NK-92 (cell line): ENCODE data around the gene NTN4.
"Not testable (repeated sequence)": the region's sequence is repeated elsewhere in the genome, so short reads cannot be mapped to it uniquely, and the experiment has no call there.

Experiments used
- DNase-seq: peaks from one replicate; lab custom pipeline; 2025; ENCODE audit not compliant: unreplicated experiment; lab: John Stamatoyannopoulos, UW

NTN4 gene

GRCh38 chr12:95756362-95756761 is 34.2 kb downstream of the NTN4 start:
- no peak for DNase-seq

- no peak for DNase-seq
Measured at GRCh38 chr12:95755261-95755865, 35.2 kb downstream of the NTN4 start.

GRCh38 chr12:95746062-95746461 is 44.5 kb downstream of the NTN4 start:
- DNase-seq = not testable (repeated sequence)

GRCh38 chr12:95742586-95742985 is 48.0 kb downstream of the NTN4 start:
- DNase-seq = no peak

GRCh38 chr12:95741635-95742034 is 48.9 kb downstream of the NTN4 start:
- DNase-seq = no peak

GRCh38 chr12:95740751-95741150 is 49.8 kb downstream of the NTN4 start:
- no peak for DNase-seq

GRCh38 chr12:95739561-95740313 is 50.8 kb downstream of the NTN4 start:
- DNase-seq = no peak

- DNase-seq = no peak
Measured at GRCh38 chr12:95738024-95738611, 52.4 kb downstream of the NTN4 start.

- no peak for DNase-seq
Measured at GRCh38 chr12:95736631-95737030, 53.9 kb downstream of the NTN4 start.

GRCh38 chr12:95735728-95736127 is 54.8 kb downstream of the NTN4 start:
- not testable (repeated sequence) for DNase-seq

GRCh38 chr12:95733141-95733825 is 57.3 kb downstream of the NTN4 start:
- DNase-seq = no peak

GRCh38 chr12:95731519-95731958 is 59.0 kb downstream of the NTN4 start:
- no peak for DNase-seq

- no peak for DNase-seq
Measured at GRCh38 chr12:95730457-95730856, 60.1 kb downstream of the NTN4 start.

- DNase-seq = no peak
Measured at GRCh38 chr12:95726903-95727302, 63.7 kb downstream of the NTN4 start.

GRCh38 chr12:95724767-95725166 is 65.8 kb downstream of the NTN4 start:
- no peak for DNase-seq

- no peak for DNase-seq
Measured at GRCh38 chr12:95723693-95724384, 66.7 kb downstream of the NTN4 start.

GRCh38 chr12:95721320-95721719 is 69.2 kb downstream of the NTN4 start:
- DNase-seq = no peak

GRCh38 chr12:95720146-95720545 is 70.4 kb downstream of the NTN4 start:
- no peak for DNase-seq

- DNase-seq = no peak
Measured at GRCh38 chr12:95718772-95719171, 71.8 kb downstream of the NTN4 start.

- DNase-seq = no peak
Measured at GRCh38 chr12:95718006-95718431, 72.5 kb downstream of the NTN4 start.

- no peak for DNase-seq
Measured at GRCh38 chr12:95717316-95717928, 73.1 kb downstream of the NTN4 start.
